Adipocyte (in vitro differentiated cells): ENCODE results near the gene RUNX2.
A peak's percentile ranks its signal among the peaks of the same experiment; 100 is the strongest.

Source experiments
- DNase-seq: peaks from one replicate; pipeline ENCODE4 v3.0.0-alpha.2; 2015; ENCODE audit warnings: low read depth
- H3K27me3 ChIP-seq: replicated peaks from 2 replicates; pipeline ENCODE4 v1.7.0; 2013; ENCODE audit warnings: mild to moderate bottlenecking, low read length, moderate library complexity; ENCODE audit not compliant: control insufficient read depth, insufficient read depth
- H3K36me3 ChIP-seq: 2 replicates; pipeline ENCODE4 v1.7.0; 2013; ENCODE audit warnings: low read length, mild to moderate bottlenecking, moderate library complexity; ENCODE audit not compliant: control insufficient read depth, insufficient read depth, severe bottlenecking
- H3K4me1 ChIP-seq: 2 replicates; pipeline ENCODE4 v1.7.0; 2013; ENCODE audit warnings: mild to moderate bottlenecking, low read length, moderate library complexity; ENCODE audit not compliant: control insufficient read depth, insufficient read depth
- H3K4me3 ChIP-seq: 2 replicates; pipeline ENCODE4 v1.7.0; 2013; ENCODE audit warnings: mild to moderate bottlenecking, low read length, moderate library complexity
- H3K9ac ChIP-seq: 2 replicates; pipeline ENCODE4 v1.7.0; 2013; ENCODE audit warnings: mild to moderate bottlenecking, low read length, moderate library complexity
- H3K9me3 ChIP-seq: 2 replicates; pipeline ENCODE4 v1.7.0; 2013; ENCODE audit warnings: mild to moderate bottlenecking, low read length, moderate library complexity; ENCODE audit not compliant: control insufficient read depth

Gene RUNX2

DNA sequence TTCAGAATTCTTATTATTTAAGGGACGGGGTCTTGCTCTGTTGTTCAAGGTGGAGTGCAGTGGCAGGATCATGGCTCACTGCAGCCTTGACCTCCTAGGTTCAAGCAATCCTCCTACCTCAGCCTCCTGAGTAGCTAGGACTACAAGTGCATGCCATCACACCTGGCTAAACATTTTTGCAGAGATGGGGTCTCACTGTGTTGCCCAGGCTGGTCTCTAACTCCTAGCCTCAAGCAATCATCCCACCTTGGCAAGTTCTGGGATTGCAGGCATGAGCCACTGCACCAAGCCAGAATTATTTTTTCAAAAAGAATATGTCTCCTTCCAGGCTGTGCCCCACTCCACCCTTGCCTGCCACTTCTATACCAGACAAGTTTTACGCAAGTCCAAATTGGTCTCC is 239.7 kb downstream of the RUNX2 start:
- Histone ChIP-seq H3K36me3 (no peaks in the 10 kb centered on the region), H3K27me3 (no peaks in the 10 kb centered on the region), H3K4me3 (no peak overlapping the region), H3K4me1 (peaks cover 10% of the 10 kb centered on the region), H3K9ac (no peak overlapping the region), H3K9me3 (no peaks in the 10 kb centered on the region)
- no peak for DNase-seq

DNA sequence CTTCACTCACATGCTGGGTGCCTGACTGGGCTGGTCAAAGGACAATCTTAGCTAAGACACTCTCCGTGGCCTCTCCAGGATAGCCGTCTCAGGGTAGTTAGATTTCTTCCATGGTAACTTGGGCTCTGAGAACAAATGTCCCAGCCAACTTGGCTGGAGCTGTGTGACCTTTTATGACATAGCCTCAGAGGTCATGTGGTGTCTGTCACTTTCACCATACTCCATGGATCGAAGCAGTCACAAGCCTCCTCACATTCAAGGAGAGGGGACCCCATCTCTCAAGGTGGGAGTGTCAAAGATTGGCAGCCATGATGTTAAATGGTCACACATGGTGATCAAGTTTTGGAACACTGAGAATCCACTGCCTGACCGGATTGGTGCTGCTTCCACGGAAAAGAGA is 240.5 kb downstream of the RUNX2 start:
- DNase-seq = no peak
- H3K4me1 ChIP-seq = peaks cover 4% of the 10 kb centered on the region
- H3K36me3 ChIP-seq = no peaks in the 10 kb centered on the region
- no peak overlapping the region for H3K9ac ChIP-seq
- H3K9me3 ChIP-seq = no peaks in the 10 kb centered on the region
- no peak overlapping the region for H3K4me3 ChIP-seq
- no peaks in the 10 kb centered on the region for H3K27me3 ChIP-seq

DNA sequence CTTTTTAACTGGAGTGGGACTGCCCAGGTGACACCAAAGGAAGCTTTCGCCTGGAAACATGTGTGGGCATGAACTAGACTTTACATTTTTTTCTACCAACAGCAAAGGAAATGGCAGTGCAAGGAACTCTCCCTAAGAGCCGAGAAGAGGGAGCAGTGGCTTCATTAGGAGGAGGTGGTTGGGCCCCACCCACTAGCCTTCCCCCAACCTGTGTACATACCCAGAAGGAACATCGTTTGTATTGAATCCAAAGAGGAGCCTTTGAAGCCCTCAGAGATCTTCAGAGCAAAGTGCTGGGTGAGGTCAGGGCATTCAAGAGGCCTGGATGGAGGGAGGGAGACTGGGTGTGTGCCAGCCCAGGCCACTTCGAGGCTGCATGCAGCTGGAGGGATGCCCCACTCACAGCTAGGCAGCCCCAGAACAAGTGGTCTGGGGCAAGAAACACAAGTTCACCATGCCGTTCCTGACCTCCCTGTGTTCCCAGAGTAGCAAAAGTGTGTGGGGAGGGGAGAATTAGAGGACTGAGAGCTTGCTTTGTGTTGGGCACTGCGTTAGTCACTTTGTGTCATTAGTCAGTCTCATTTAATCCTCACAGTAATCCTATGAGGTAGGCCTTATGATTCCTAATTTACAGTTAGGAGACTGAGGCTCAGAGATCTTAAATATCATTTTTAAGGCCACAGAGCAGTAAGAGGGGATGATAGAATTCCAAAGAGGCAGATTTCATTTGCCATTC is 241.2 kb downstream of the RUNX2 start:
- no peak overlapping the region for H3K9ac ChIP-seq
- no peak for DNase-seq
- H3K36me3 ChIP-seq = no peaks in the 10 kb centered on the region
- H3K4me1 ChIP-seq = peaks cover 4% of the 10 kb centered on the region
- no peak overlapping the region for H3K4me3 ChIP-seq
- no peaks in the 10 kb centered on the region for H3K9me3 ChIP-seq
- H3K27me3 ChIP-seq = no peaks in the 10 kb centered on the region

DNA sequence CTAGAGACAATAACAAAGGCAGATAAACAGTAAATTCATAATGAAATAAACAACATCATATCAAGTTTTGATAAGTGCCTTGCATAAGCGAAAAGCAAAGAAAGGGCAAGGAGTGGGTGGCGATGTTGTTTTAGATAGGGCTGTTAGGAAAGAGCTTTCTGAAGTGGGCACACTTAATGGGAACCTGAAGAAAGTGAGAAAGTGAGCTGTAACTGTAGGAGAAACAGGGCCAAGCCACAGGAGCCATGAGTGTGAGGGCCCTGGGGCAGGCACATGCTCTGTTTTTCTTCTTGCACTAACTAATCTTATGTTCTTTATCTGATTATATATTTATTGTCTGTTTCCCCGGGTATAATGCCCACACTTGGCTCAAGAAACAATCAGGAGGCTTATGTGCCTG is 243.0 kb downstream of the RUNX2 start:
- Histone ChIP-seq H3K9ac (no peak overlapping the region), H3K9me3 (no peaks in the 10 kb centered on the region), H3K27me3 (no peaks in the 10 kb centered on the region), H3K36me3 (no peaks in the 10 kb centered on the region), H3K4me1 (peaks cover 4% of the 10 kb centered on the region), H3K4me3 (no peak overlapping the region)
- no peak for DNase-seq

DNA sequence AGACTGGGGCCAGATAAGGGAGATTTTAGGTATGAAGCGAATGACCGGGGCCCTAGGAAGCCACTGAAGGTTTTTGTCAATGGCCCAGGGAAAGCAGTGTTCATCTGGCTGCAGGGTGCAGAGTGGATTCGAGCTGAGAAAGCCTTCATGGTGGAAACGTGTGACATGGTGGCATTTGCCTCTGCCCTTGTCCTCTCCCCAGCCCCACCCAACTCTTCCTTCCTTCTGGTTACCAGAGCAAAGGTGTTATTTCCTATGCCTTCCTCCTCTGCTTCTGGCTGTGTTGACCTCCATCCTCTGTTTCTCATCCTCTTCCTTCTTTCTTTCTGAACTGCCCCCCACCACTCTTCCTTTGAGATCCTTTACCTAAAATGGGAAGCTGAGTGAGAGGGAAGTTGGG is 244.7 kb downstream of the RUNX2 start:
- no peak for DNase-seq
- Histone ChIP-seq H3K4me3 (no peak overlapping the region), H3K27me3 (no peaks in the 10 kb centered on the region), H3K9ac (no peak overlapping the region), H3K36me3 (no peaks in the 10 kb centered on the region), H3K4me1 (peaks cover 15% of the 10 kb centered on the region), H3K9me3 (no peaks in the 10 kb centered on the region)

DNA sequence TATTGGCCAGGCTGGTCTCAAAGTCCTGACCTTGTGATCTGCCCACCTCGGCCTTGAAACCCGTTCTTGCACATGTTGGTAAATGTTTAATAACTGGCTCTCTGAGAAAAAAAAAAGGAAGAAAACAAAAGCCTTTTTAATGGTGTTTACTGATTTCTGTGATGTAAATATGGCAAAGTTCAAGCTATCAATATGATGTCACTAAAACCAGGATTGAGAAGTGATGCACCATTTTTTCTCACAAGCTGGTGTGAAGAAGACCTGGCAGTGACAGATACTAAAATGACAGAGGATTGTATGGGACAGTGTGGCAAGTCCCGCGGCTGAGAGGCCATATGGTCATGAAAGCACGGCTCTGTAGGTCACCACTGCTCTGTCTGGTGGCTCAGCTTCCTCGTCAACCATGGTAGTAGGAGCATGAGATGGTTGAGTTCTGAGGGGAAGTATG is 245.9 kb downstream of the RUNX2 start:
- no peaks in the 10 kb centered on the region for H3K9me3 ChIP-seq
- H3K4me1 ChIP-seq = peaks cover 21% of the 10 kb centered on the region
- no peak overlapping the region for H3K9ac ChIP-seq
- no peak for DNase-seq
- H3K4me3 ChIP-seq = no peak overlapping the region
- H3K36me3 ChIP-seq = no peaks in the 10 kb centered on the region
- no peaks in the 10 kb centered on the region for H3K27me3 ChIP-seq

DNA sequence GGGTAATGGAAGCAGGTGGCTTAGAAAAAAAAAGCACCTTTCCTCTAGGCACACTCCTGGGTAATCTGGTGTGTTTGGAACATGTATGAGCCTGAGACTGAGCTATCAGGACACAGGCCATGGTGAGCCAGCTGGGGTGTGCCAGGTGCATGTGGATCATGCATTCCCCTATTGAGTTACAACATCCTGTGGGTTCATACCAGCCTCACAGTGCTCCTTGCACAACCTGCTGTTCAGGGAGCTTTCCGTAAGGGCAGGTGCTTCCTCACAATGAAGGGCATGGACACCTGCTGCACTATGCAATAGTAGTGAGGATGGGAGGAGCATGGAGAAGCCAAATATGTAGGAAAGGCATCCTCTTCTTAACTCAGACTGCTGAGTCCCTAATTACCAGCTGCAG is 246.8 kb downstream of the RUNX2 start:
- no peak overlapping the region for H3K4me3 ChIP-seq
- H3K9ac ChIP-seq = no peak overlapping the region
- peaks cover 19% of the 10 kb centered on the region for H3K4me1 ChIP-seq
- DNase-seq = no peak
- no peaks in the 10 kb centered on the region for H3K9me3 ChIP-seq
- H3K27me3 ChIP-seq = no peaks in the 10 kb centered on the region
- H3K36me3 ChIP-seq = no peaks in the 10 kb centered on the region

DNA sequence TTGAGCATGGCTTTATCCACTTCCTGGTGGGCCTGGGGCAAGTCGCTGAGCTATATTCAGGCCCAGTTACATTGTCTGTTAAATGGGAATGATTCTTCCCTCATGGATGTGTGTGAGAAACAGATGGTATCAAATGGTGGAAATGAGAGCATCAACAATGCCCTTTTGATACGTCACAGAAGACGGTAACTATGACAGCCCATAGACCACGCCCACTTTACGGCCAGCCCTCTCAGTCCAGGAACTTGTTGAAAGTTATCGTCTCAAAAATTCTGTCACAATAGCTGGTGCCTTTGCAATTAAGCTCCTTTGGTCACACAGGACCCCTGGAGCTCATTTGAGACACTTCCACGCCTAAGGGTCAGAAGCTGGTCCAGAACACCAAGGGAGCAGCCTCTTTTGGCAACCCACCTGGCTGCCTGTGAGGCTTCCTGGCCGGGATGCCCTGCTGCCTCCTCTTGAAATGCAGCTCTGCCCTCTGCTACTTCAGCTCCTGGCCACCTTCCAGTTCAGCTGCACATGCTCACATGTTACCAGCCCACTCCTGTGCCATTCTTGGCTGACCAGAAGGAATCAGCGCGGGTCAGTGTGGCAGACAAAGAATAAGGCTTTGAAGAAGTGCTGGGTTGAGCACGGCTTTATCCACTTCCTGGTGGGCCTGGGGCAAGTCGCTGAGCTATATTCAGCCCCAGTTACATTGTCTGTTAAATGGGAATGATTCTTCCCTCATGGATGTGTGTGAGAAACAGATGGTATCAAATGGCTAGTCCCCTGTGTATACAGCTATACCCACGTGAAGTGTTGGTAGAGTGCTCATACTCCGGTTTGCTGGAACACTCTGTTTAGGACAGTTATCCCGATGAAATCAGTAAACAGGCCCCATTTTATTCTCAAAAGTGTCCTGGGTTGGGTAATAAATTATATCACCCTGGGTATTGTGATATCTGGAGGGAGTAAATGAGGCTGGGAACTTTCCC is 248.8 kb downstream of the RUNX2 start:
- Histone ChIP-seq H3K9me3 (peaks cover 11% of the 10 kb centered on the region), H3K27me3 (no peaks in the 10 kb centered on the region), H3K36me3 (no peaks in the 10 kb centered on the region), H3K4me3 (no peak overlapping the region), H3K9ac (no peak overlapping the region), H3K4me1 (peaks cover 16% of the 10 kb centered on the region)
- DNase-seq = no peak

DNA sequence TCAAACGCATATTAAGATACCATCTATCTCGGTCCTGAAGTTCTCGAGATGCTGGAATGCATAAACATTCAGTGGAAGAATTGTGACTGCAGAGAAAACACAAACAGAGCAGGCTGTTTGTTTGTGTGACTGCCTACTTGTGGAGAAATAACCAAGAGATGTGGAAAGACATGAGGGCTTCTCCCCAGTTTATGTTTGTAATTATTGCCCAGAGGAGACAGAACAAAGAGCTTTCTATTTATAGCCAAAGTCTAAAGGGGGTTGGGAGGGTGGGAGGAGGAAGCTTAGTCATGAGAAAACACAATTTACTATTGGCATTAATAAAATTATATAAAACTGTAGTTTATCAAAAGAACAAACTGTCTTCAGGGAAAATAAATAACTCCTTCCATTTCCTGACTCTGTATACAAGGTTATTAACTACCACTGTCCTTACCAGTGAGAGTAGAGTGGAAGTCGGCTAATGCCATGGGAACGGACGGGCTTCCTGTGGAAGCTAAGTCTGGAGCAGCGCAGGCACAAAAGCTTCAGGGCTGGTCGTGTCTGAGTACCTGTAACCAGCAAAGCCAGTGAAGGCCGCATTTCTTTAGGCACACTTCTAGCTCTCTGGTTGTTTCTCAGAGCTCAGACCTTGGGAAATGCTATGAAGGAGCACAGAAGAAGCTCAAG is 249.8 kb downstream of the RUNX2 start:
- peak; percentile 66 for DNase-seq
- no peaks in the 10 kb centered on the region for H3K36me3 ChIP-seq
- H3K9me3 ChIP-seq = peaks cover 12% of the 10 kb centered on the region
- peak overlapping the region; percentile 24 for H3K9ac ChIP-seq
- peaks cover 16% of the 10 kb centered on the region for H3K4me1 ChIP-seq
- no peak overlapping the region for H3K4me3 ChIP-seq
- H3K27me3 ChIP-seq = no peaks in the 10 kb centered on the region

DNA sequence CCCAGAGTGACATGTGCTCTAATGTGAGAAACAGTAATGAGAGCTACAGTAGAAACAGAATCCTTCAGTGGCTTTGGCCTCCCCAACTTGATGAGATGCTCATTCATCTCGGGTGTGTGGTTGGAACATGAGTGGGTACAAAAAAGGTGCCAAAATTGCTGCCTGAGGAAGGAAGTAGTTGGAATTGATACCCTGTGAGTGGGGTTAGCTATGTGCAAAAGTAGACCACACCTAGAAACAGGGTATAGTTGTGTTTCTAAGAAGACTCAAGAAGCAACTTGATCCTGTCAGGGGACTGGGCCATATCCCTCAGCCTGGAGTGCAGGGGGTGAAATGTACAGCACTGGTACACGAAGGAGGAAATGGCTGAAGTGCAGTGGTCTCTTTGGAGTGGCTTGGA is 256.0 kb downstream of the RUNX2 start:
- Histone ChIP-seq H3K4me1 (no peaks in the 10 kb centered on the region), H3K27me3 (no peaks in the 10 kb centered on the region), H3K9ac (no peak overlapping the region), H3K36me3 (no peaks in the 10 kb centered on the region), H3K9me3 (peaks cover 12% of the 10 kb centered on the region), H3K4me3 (no peak overlapping the region)
- DNase-seq = no peak
